Measurements from ENCODE around the gene ITGB1.
"Not testable (repeated sequence)": the region's sequence is repeated elsewhere in the genome, so short reads cannot be mapped to it uniquely, and the experiment has no call there.

Gene ITGB1

DNA sequence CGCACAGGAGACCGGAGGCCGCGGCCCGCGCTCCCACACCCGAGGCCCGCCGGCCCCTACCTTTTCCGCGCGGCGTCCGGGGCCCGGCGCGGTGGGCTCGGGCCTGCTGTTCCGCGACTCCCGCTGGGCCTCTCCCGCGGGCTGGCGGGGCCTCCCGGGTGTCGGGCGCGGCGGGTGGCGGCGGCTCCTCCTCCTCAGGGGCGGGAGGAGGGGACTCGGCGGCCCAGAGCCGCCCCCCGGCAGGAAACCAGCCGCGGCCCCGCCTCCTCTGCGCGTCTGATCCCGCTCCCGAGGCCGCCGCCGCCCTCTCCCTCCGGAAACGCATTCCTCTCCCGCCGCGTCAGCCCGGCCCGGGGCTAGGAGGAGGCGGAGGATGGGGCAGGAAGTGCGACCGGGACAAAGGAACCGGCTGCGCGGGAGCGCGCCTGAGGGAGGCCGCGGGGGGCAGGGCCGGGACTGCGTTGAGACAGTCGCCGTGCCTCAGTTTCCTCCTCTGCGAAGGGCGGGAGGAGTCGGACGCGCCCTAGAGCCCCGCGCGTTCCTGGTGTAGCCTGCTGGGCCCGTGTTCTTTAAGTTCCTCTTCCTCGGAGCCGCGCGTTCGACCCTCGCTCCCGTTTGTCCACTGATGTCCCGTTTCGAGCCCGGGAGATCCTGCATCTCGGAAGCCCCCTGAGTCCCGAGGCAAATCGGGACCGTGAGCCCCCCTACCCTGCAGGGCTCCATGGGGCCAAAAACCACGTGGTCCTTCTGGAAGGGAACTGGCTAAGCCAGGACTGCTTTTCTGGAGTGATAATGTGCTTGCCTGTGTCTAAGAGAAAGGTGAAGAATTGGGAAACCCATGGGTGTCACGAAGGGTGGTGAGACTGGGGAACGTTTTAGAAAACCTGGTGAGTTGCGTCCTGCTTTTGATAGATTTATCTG lies at the start of gene ITGB1:
Gene ITGB1, minus strand, starts transcription at position 146 of the 921 bp plus-strand sequence. CDS start 22,672 bp downstream, outside the sequence.
- DNase-seq (ENCODE audit: low spot score) = peak; percentile 95

DNA sequence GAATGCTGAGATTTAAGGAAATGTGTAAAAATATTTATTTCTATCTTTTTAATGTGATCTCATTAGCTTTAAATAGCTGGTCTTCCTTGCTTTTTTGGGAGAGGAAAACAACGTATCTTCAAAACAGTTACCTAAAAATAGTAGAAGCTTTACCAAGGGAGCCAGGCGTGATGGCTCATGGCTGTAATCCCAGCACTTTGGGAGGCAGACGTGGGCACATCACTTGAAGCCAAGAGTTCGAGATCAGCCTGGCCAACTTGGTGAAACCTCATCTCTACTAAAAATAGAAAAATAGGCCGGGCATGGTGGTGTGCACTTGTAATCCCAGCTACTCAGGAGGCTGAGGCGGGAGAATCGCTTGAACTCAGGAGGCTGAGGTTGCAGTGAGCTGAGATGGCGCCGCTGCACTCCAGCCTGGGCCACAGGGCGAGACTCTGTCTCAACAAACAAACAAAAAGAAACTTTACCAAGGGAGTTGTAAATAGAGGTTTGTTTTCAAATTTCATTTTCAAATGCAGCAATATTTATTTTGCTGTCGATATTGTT lies 48.4 kb upstream of the ITGB1 start:
- DNase-seq (ENCODE audit: low spot score) = no peak

DNA sequence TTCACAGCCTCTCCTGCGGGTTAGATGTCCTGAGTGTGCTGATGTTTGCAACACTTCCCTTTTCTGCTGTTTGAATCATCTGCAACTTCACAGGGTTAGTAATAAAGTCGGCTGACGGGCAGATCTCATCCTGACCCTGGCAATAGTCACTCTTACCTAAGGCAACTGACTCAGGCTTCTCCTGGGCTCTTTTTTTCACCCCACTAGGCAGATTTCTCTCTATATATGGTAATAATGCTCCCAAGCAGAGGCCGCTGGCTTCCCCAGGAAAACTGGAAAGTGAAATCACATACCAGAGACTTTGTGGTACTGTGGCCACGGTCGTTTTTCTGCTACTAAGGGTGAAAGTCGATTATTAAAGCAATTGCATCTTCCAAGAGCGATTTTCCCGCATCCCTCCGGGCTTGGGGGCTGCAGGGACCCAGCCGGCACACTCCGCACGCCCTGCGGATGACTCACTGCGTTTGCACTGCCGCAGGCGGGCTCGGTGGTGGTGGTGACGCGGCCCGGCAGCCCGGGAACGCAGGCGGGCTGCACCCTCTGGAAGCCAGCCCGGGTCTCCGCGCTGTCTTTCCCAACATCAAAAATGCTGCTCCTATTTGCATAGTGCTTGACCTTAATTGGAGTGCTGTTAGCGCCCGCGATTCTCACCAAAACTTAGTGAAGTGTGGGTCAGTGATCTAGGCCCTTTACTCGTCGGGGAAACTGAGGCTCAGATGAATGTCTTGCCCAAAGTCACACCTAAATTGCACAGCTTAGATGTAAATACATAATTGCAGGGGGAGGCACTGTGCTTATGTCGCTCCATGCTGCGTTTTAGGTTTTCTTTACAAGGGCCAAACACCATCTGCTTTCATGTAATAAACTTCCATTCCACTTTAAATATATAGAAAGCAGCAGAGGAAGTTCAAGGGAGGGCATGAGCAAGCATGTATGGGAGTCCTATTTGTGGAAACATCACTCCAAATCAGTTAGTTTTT lies 47.6 kb upstream of the ITGB1 start:
- no peak for DNase-seq (ENCODE audit: low spot score)

DNA sequence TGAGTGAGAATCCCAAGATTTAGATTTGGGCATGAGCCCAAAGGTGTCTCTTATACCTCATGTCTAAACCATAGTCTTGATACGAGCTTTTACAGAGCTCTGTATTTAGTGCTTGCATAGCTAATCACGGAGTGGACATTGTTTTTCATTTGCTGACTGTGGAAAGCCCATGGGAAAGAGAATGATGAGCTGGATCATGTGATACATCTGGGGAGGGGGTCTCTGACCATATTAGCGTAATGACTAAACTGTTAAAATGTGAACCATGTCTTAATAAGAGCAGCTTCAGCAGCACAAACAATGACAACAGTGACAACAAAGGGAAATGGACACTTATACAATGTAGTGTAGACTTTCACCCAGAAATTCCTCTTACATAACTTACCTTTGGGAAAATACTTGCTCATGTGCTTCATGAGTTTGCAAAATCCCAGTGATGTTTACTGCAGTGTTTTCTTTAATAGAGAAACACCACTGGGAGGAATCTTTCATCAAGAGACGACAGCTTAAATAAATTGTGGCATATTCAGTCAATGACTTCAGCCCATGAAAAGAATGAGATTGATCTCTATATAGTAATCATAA lies 44.0 kb upstream of the ITGB1 start:
- no peak for DNase-seq (ENCODE audit: low spot score)

DNA sequence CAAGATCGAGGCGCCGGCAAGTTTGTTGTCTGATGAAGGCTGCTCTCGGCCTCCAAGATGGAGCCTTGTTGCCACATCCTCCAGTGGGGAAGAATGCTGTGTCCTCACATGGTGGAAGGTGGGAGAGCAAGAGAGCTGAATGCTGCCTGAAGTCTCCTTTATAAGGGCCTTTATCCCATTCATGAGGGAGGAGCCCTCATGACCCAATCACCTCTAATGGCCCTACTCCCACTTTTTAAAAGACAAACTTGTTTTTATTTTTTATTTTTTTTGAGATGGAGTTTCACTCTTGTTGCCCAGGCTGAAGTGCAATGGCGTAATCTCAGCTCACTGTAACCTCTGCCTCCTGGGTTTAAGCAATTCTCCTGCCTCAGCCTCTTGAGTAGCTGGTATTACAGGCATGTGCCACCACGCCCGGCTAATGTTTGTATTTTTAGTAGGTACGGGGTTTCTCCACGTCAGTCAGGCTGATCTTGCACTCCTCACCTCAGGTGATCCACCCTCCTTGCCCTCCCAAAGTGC lies 40.1 kb upstream of the ITGB1 start:
- not testable (repeated sequence) for DNase-seq (ENCODE audit: low spot score)

DNA sequence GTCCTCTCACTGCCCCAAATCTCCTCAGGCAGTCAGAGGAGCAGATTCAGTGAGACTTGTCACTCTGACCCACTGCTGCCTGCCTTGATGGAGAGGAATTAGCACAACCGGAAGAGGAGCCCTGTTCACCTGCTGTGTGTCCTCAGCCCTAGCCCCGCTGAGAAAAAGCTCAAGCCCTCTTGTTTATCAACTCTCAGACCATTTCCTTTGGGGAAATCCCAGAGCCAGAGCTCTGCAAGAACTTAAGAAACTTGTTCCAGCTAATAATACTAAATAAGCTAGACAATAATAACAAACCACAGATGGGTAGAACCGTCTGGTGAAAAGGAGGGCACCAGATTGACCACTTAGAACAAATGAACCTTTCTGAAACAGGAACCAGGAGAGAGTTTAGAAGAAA lies 37.7 kb upstream of the ITGB1 start:
- DNase-seq (ENCODE audit: low spot score) = no peak

DNA sequence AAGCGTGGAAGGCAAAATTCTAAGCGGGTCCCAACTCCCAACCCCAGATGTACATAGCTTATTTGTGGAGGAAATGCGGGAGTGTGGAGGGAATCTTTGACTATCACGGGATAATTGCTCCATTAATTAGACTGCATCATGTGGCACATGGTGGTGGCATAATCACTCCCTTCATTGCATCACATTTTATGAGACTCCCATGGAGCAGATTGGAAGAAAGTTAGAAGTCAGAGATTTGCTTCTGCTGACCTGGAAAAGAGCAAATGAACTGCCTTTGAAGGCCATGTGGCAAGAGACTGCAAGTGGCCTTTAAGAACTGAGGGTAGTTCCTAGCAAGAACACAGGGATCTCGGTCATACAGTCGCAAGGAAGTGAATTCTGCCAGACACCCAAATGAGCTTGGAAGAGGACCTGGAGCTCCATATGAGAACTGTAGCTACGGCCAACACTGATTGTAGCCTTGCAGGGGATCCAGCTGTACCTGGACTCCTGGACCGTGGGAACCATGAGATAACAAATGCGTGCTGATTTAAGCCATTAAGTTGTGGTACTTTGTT lies 37.1 kb upstream of the ITGB1 start:
- DNase-seq (ENCODE audit: low spot score) = no peak

DNA sequence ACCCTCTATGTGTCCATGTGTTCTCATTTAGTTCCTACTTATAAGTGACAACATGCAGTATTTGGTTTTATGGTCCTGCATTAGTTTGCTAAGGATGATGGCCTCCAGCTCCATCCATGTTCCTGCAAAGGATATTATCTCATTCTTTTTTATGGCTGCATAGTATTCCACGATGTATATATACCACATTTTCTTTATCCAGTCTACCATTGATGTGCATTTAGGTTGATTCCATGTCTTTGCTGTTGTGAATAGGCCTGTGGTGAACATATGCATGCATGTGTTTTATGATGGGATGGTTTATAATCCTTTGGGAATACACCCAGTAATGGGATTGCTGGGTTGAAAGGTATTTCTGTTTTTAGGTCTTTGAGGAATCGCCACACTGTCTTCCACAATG lies 36.6 kb upstream of the ITGB1 start:
- DNase-seq (ENCODE audit: low spot score) = not testable (repeated sequence)

DNA sequence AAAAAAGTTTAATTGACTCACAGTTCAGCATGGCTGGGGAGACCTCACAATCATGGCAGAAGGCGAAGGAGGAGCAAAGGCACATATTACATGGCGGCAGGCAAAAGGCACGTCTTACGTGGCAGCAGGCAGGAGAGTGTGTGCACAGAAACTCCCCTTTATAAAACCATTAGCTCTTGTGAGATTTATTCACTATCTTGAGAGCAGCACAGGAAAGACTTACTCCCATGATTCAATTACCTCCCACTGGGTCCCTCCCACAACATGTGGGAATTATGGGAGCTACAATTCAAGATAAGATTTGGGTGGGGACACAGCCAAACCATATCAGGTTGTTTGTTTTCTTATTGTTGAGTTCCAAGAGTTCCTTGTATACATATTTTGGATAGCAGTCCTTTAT lies 34.3 kb upstream of the ITGB1 start:
- not testable (repeated sequence) for DNase-seq (ENCODE audit: low spot score)

DNA sequence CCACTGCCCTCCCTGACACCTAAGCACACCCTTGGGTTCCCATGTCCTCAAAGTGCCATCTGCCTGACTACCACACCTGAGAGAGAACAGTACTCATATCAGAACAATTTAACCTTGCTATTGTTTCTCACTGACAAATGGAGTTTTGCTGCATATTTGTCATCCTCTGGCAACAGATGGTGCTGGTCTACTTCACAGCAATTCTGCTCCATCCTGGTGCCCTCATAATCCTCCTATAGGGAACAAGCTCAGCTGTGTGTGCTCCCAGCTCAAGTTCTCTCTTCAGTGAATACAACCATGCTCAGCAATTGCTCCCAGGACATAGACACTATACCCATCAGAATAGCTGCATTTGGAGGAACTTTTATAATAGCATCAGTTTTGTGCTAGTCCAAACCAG lies 32.8 kb upstream of the ITGB1 start:
- DNase-seq (ENCODE audit: low spot score) = no peak

DNA sequence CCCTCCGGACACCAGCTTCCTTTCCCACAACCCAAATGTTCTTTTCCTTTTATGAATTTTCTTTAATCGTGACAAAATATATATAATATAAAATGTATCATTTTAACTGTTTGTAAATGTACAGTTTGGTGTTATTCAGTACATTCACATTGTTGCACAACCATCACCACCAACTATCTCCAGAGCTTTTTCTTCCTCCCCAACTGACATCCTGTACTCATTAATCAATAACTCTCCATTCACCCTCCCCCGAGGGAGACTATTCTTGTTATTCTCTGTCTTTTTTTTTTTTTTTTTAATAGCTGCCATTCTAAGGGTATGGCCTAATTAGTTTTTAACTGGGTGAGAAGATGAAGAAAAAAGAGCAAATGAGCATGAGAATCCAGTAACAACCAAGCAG lies 30.6 kb upstream of the ITGB1 start:
- no peak for DNase-seq (ENCODE audit: low spot score)

DNA sequence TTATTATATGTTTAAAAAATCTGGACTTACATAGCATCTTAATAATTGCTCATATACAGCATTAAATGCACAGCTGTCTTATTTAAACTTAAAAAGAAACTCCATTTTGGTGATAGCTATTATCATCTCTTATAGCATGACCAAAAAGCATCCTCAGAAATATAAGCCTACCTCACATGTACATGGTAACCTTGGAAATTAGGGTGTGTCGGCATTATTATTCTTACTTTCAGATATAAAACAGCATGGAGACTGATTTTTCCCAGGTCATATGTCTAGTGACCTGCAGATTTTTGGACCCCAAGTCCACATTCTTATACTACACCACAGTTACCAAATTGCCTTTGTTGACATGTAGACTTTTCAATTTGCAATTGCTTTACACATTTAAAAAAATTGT lies 29.1 kb upstream of the ITGB1 start:
- no peak for DNase-seq (ENCODE audit: low spot score)

DNA sequence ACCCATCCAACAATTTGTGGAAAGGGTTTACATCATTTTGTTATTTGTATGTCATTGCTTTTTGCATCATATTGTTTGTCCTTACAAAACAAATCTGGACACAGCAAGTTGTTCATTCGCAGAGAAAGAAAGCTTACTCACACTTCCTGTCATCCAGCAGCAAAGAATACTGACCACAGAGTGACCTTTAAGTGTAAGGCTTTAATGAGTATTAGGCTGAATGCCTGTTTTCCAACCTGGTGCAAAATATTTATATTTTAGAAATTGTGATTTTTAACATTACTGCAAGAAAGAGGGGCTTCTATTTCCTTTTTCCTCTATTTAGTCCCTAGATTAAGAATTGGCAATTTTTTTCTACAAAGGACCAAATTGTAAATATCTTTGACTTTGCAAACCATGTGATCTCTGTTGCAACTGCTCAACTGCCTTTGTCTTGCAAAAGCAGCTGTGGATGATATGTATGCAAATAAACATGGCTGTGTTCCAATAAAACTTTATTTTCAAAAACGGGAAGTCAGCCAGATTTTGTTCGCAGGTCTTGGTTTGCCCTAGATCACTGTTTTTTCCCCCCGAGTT lies 27.8 kb upstream of the ITGB1 start:
- no peak for DNase-seq (ENCODE audit: low spot score)

DNA sequence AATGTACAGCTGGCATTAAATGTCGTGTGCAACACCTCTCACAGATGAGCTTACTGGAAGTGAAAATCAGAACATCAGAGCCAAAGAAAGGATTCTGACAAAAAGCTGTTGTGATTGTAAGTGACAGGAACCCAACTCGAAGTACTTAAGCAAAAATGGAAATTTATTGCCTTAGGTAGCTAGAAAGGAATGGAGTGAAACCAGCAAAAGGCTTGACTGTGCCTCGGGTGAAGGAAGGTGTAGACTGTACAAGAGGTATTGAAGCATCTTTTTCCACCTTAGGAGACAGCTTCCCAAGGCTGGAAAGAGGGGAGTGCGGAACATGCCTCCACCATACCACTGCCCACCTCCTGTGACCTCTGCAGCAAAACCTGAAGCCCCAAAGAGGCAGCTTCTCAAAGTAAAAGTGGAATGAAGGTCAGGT lies 27.3 kb upstream of the ITGB1 start:
- DNase-seq (ENCODE audit: low spot score) = no peak

DNA sequence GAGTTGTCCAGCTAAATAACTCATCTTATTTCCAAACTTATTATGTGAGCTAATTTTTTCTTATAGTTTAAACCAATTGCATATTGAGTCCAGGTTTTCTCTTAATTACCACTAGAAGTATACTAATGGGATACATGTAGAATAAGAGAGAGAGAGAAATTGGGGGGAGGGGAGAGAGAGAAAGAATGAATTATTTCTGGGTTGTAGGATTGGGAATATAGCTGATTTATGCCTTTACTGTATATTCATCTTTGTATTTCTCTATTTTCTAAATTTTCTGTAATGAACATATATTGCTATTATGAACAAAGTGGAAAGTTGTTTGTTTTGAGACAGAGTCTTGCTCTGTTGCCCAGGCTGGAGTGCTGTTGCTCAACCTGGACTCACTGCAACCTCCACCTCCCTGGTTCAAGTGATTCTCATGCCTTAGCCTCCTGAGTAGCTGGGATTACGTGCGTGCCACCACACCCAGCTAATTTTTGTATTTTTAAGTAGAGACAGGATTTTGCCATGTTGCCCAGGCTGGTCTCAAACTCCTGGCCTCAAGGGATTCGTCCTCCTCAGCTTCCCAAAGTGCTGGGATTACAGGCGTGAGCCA lies 26.1 kb upstream of the ITGB1 start:
- no peak for DNase-seq (ENCODE audit: low spot score)

DNA sequence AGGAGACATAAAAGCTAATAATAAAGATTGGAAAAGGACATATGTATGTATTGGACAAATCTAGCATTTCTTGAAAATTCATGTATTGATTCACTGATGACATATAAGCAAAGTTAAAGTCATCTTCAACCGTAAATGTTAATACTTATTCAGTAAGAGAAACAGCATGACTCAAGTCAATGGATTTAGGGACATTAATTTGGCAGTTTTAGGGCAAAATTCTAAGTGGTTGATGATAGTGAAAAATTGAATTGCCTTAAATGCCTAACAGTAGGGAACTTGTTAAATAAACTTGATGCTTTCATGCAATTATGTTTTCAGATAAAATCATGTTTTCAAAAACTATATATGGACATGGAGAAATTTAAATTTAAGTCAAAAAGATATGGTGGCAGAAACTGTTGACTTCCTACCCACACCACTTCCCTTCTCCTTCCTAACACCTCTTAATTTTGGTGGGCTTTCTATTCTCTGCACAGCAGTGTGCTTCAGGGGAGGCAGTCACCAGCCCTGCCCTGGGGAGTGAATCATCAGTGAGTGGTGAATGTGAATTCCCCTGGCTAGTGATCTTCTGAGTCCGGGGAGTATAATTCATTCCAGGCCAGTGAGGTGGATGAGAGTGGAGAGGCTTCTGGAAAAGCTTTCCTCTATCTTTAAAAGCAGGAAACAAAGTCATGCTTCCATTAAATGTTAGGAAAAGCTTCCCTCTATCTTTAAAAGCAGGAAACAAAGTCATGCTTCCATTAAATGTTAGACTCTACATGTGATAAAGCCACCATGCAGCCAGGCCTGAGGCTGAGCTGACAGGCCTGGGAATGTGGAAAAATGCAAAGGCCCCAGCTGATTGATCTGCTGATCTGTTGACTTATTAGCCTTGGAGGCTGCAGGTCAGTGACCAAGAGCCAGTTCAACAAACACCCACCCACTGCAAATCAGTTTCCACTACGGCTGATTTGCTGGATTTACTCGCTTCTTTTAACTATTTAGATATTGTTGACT lies 25.2 kb upstream of the ITGB1 start:
- DNase-seq (ENCODE audit: low spot score) = no peak

DNA sequence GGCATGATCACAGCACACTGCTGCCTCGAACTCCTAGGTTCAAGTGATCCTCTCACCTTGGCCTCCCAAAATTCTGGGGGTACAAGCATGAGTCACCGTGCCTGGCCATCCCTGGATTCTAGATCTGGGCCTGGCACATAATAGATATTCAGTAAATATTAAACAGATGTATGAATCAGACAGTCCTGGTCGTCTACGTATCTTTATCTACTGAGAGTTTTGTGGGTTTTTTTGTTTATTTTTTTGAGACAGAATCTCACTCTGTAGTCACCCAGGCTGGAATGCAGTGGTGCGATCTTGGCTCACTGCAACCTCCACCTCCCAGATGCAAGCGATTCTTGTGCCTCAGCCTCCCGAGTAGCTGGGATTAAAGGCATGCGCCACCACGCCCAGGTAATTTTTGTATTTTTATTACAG lies 24.3 kb upstream of the ITGB1 start:
- DNase-seq (ENCODE audit: low spot score) = no peak

DNA sequence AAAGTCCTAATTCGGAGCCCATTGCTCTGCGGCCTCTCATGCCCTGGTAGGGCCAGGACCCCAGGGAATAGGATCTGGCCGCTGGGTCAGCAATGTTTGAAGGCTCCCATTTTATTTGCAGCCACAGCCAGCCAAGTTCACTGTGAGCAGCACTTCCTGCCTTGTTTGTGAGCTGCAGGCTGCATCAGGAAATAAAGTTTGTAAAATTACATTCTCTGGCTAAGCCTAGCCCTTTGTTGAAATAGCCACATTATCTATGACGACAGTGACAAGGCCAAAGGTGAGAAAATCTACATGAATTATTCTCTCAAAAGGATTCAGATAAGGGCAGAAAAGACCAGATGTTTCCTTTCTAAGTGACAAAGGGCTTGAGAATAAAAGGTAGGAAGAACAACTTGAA lies 23.7 kb upstream of the ITGB1 start:
- no peak for DNase-seq (ENCODE audit: low spot score)
